SK-N-SH treated with all-trans-retinoic acid at 6 μM for 48 hours (cell line): ENCODE data around the gene SSTR1.

Experiments
- ATAC-seq: fragments of 200-7000 bp; cut with Tn5 transposase; 3 replicates; pipeline ENCODE4 v1.9.1; 2020; ENCODE audit warnings: mild to moderate bottlenecking, moderate library complexity
- ARNTL ChIP-seq: fragments of 450-650 bp; formaldehyde crosslinking; IDR thresholded peaks from 2 replicates; pipeline ENCODE4 v1.5.0; 2020; ENCODE audit warnings: low read depth, mild to moderate bottlenecking, moderate library complexity, borderline replicate concordance
- BACH2 ChIP-seq: fragments of 250-450 bp; sonication (Bioruptor Pico); IDR thresholded peaks from 2 replicates; pipeline ENCODE4 v1.9.0; 2021; ENCODE audit warnings: mild to moderate bottlenecking, borderline replicate concordance
- CSDC2 ChIP-seq: fragments of 250-450 bp; sonication (Bioruptor Pico); IDR thresholded peaks from 2 replicates; pipeline ENCODE4 v1.5.0; 2020; ENCODE audit warnings: mild to moderate bottlenecking, moderate library complexity
- ESRRG ChIP-seq: fragments of 250-450 bp; sonication (Bioruptor Pico); IDR thresholded peaks from 2 replicates; pipeline ENCODE4 v1.6.1; 2021; ENCODE audit warnings: mild to moderate bottlenecking
- GLIS3 ChIP-seq: fragments of 250-450 bp; sonication (Bioruptor Pico); IDR thresholded peaks from 2 replicates; pipeline ENCODE4 v1.5.0; 2020; ENCODE audit warnings: mild to moderate bottlenecking, moderate library complexity
- OSR1 ChIP-seq: fragments of 250-450 bp; sonication (Bioruptor Pico); IDR thresholded peaks from 2 replicates; pipeline ENCODE4 v1.8.0; 2022; ENCODE audit warnings: moderate library complexity, mild to moderate bottlenecking, inconsistent platforms
- TCF4 ChIP-seq: fragments of 250-450 bp; sonication (Bioruptor Pico); IDR thresholded peaks from 2 replicates; pipeline ENCODE4 v1.8.0; 2021; ENCODE audit warnings: mild to moderate bottlenecking, moderate library complexity, borderline replicate concordance
- ZFP30 ChIP-seq: fragments of 450-650 bp; formaldehyde crosslinking; IDR thresholded peaks from 2 replicates; pipeline ENCODE4 v1.5.0; 2022; ENCODE audit warnings: mild to moderate bottlenecking, moderate library complexity
- ZNF70 ChIP-seq: fragments of 450-650 bp; formaldehyde crosslinking; IDR thresholded peaks from 2 replicates; pipeline ENCODE4 v1.5.0; 2020; ENCODE audit warnings: mild to moderate bottlenecking, moderate library complexity

SSTR1 gene

DNA sequence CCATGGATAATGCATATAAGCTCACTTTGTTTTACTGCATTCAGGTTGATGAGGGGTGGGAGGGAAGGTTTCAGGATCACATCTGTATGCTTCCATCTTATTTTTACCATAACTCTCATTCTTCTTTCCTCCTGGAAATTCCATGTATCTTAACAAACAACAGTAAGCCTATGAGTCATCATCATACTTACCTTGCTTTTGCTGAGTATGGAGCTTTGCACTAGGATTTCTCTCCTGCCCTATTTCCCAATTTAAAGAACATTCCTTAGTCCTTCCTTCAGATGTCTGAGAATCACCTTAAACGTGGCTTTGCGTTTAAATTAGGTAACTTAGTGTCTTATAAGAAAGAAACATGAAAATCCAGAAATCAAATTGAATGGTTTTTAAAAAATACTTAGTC is 49.8 kb downstream of the SSTR1 start:
- ATAC-seq = no peak
- TF ChIP-seq GLIS3 (no peak), OSR1 (CRISPR knock-in tag) (no peak), ZNF70 (CRISPR knock-in tag) (no peak), CSDC2 (CRISPR knock-in tag) (no peak), TCF4 (CRISPR knock-in tag) (no peak), BACH2 (no peak)

GRCh38 chr14:38261620-38262019 is 53.9 kb downstream of the SSTR1 start:
- TF ChIP-seq ESRRG (CRISPR knock-in tag) (no peak), ZFP30 (CRISPR knock-in tag) (no peak), ARNTL (no peak), ZNF70 (CRISPR knock-in tag) (no peak)
- TF ChIP-seq, all 23 proteins: peak for 0
- no peak for ATAC-seq
